Measurements from ENCODE around the gene FCRLB. TPM values are rescaled to one million over a fixed set of nuclear protein-coding genes. Genes with fewer than 3 reads are reported as not detected.

FCRLB gene
- total and polyA plus RNA-seq, 3 donors from 2014 or later, result 0.53 to 0.68 (median 0.63) TPM

DNA sequence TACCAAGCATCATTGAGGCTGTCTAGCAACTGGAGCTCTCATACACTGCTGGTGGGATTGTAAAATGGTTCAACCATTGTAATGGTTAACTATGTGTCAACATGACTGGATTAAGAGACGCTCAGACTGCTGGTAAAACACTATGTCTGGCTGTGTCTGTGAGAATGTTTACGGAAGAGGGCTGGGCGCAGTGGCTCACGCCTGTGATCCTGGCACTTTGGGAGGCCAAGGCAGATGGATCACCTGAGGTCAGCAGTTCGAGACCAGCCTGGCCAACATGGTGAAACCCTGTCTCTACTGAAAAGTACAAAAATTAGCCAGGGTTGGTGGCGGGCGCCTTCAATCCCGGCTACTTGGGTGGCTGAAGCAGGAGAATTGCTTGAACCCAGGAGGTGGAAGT, 19.1 kb upstream of the FCRLB start:
- no peak overlapping the region for H3K27ac ChIP-seq
- H3K9me3 ChIP-seq, result no peaks in the 10 kb centered on the region
- H3K27me3 ChIP-seq, result no peaks in the 10 kb centered on the region
- H3K4me1 ChIP-seq, result no peaks in the 10 kb centered on the region
- TF ChIP-seq POLR2A (IDR thresholded peaks at IDR 0.05), result no peak
- H3K4me3 ChIP-seq, result no peak overlapping the region
- no peak for DNase-seq
- H3K36me3 ChIP-seq (ENCODE audit: low read depth, missing control alignments), result no peaks in the 10 kb centered on the region
- 81 to 83% methylated on average over 8 of the region's 8 CpGs for WGBS, 2 donors
- intact Hi-C loops (cut with DNase I; ENCODE audit: low total_unique reads), result no loop called here

DNA sequence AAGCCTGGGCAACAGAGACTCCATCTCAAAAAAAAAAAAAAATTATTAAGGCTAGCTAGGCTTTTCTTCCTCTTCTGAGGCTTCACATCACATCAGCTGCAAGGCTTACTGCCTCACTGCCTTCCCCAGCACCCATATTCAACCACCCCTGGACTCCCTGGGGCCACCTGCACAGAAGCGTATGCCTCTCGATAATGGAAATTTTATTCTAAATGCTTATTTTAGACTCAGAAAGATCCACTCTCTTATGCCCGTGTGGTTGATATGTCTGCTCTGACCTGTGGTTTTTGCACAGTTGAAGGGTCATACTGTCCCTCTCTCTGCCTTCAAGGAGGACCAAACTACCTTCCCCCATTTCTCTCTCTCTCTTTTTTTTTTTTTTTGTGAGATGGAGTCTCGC, 15.8 kb upstream of the FCRLB start:
- WGBS, 2 donors, result 70 to 83% methylated on average over 4 of the region's 4 CpGs
- Histone ChIP-seq H3K4me1 (no peaks in the 10 kb centered on the region), H3K4me3 (no peak overlapping the region), H3K27ac (no peak overlapping the region), H3K27me3 (no peaks in the 10 kb centered on the region), H3K9me3 (no peaks in the 10 kb centered on the region), H3K36me3 (ENCODE audit: low read depth, missing control alignments) (no peaks in the 10 kb centered on the region)
- no peak for TF ChIP-seq POLR2A (IDR thresholded peaks at IDR 0.05)
- DNase-seq, result no peak
- intact Hi-C loops (cut with DNase I; ENCODE audit: low total_unique reads), result no loop called here

DNA sequence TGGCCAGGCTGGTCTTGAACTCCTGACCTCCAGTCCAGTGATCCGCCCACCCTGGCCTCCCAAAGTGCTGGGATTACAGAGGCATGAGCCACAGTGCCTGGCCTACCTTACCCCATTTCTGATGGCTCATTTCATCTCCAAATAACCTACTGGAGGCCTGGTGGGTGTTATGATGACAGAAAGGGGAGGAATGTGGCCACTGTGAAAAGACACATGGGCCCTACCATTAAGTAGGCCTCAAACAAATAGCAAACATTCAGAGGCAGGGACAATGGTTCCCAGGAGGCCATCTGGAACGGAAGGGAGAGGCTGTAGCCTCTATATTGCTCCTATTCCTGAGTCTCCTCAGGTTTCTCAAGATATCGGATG, 15.2 kb upstream of the FCRLB start:
- no peak for DNase-seq
- no peaks in the 10 kb centered on the region for H3K4me1 ChIP-seq
- H3K27ac ChIP-seq, result no peak overlapping the region
- no peak overlapping the region for H3K4me3 ChIP-seq
- intact Hi-C loops (cut with DNase I; ENCODE audit: low total_unique reads), result no loop called here
- no peaks in the 10 kb centered on the region for H3K9me3 ChIP-seq
- TF ChIP-seq, protein P1, sequence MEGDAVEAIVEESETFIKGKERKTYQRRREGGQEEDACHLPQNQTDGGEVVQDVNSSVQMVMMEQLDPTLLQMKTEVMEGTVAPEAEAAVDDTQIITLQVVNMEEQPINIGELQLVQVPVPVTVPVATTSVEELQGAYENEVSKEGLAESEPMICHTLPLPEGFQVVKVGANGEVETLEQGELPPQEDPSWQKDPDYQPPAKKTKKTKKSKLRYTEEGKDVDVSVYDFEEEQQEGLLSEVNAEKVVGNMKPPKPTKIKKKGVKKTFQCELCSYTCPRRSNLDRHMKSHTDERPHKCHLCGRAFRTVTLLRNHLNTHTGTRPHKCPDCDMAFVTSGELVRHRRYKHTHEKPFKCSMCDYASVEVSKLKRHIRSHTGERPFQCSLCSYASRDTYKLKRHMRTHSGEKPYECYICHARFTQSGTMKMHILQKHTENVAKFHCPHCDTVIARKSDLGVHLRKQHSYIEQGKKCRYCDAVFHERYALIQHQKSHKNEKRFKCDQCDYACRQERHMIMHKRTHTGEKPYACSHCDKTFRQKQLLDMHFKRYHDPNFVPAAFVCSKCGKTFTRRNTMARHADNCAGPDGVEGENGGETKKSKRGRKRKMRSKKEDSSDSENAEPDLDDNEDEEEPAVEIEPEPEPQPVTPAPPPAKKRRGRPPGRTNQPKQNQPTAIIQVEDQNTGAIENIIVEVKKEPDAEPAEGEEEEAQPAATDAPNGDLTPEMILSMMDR (IDR thresholded peaks at IDR 0.05), result no peak
- TF ChIP-seq POLR2A (IDR thresholded peaks at IDR 0.05), result no peak
- H3K27me3 ChIP-seq, result no peaks in the 10 kb centered on the region
- WGBS, 2 donors, result 80 to 84% methylated on average over 3 of the region's 3 CpGs
- H3K36me3 ChIP-seq (ENCODE audit: low read depth, missing control alignments), result no peaks in the 10 kb centered on the region

DNA sequence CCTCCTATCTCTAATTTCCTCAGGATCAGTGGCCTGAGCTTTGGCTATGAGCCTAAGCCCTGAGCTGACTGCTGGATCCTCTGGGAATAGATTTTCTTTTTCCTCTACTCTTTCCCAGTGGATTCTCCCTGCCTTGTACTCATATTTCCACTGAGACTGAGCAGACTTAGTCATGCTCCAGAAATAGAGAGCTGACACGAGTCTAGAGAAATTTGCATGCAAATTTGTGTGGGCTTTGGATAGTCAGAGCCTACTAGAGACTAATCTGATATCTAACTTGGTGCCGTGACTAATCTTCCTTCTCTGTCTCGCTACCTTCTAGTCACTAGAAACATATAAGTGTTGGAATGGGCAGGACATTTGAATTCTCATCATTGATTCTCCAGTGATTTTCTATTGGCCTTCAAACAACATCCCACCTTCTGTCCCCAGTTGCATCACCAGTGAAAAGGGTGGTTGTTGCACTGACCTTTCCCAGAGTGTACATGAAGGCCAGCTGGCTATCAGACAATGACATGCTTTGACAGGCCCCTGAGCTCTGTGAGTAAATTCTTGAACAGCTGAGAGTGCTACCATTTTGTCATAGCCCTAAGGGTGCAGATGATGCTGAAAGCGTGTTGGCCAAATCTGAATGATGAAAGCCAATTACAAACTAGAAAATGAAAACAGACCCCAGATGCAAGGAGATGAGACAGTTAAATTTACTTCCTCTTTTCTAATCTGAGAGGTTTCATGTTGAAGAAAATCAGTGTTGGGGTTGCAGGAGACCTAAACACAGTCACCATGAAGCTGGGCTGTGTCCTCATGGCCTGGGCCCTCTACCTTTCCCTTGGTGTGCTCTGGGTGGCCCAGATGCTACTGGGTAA, 14.6 kb upstream of the FCRLB start, which contains the start of gene FCRLA:
Gene FCRLA (plus strand): TSS at position 748 of the 866 bp plus-strand sequence. CDS start 36 bp downstream, at position 784.
- no peak within 1 kb of the TSS for H3K27ac ChIP-seq
- 51 to 61% methylated on average over 4 of the region's 4 CpGs for WGBS, 2 donors

DNA sequence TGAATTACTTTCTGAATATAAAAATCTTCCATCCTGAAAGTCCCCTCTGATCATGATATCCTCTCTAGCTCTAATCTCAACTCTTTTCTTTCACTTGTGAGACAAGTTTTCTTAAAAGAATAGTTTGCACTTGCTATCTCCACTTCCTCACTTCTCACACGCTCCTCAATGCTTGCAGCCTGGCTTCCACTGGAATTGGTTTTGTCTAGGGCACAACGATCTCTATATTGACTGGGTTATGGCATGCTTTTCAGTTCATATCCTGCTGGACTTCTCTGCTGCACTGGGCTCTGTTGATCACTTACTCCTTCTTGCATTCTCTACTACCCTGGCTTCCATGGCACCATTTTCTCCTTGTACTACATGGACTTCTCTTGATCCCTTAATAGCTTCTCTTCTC, 13.8 kb upstream of the FCRLB start:
- 79 to 93% methylated on average over 2 of the region's 2 CpGs for WGBS, 2 donors
- Histone ChIP-seq H3K36me3 (ENCODE audit: low read depth, missing control alignments) (no peaks in the 10 kb centered on the region), H3K9me3 (no peaks in the 10 kb centered on the region), H3K27me3 (no peaks in the 10 kb centered on the region), H3K27ac (no peak overlapping the region), H3K4me1 (no peaks in the 10 kb centered on the region), H3K4me3 (no peak overlapping the region)
- no peak for TF ChIP-seq POLR2A (IDR thresholded peaks at IDR 0.05)
- TF ChIP-seq, protein P1 (IDR thresholded peaks at IDR 0.05), result no peak
- DNase-seq, result no peak
- intact Hi-C loops (cut with DNase I; ENCODE audit: low total_unique reads), result no loop called here

More for the DNA sequence above, 14.6 kb upstream of the FCRLB start, which contains the start of gene FCRLA:
- intact Hi-C loops (cut with DNase I; ENCODE audit: low total_unique reads), result no loop called here
- no peaks in the 10 kb centered on the region for H3K9me3 ChIP-seq
- no peaks in the 10 kb centered on the region for H3K36me3 ChIP-seq (ENCODE audit: low read depth, missing control alignments)
- H3K4me3 ChIP-seq, result no peak within 1 kb of the TSS
- H3K27me3 ChIP-seq, result no peaks in the 10 kb centered on the region
- no peak for DNase-seq
- TF ChIP-seq, protein P1 (IDR thresholded peaks at IDR 0.05), result no peak
- no peak for TF ChIP-seq POLR2A (IDR thresholded peaks at IDR 0.05)
- H3K4me1 ChIP-seq, result no peaks in the 10 kb centered on the region
